Stimulated activated CD8-positive, alpha-beta memory T cell treated with anti-CD3 and anti-CD28 coated beads, Interleukin-7, amount 100 ng/mL, for 48 hours (primary cell): ENCODE measurements around the gene MTA3.

Experiments used
- DNase-seq, 2 donors: peaks; one replicate each; pipeline ENCODE4 v3.0.0-alpha.2; 2020; ENCODE audit warnings: low read depth in 1 of 2; ENCODE audit errors: extremely low read depth in 1 of 2

The MTA3 gene

DNA sequence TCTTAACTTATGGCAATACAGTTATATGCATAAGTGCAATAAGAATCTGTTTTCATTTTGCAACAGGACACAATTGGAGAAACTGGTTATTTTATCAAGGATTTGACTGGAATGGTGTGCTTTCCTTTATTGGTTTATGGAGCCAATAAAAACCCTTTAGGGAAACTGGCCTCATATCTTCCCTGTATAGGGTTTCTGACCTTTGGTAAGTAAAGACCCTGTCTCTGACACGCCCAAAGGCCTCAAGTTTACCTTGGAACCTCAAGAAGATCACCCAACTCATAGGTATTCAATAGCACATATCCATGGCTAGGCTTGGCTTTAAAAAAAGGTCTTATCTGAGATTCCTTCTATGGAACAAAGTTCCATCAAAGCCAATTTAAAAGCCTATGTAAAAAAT, 212.7 kb downstream of the MTA3 start:
- no peak for DNase-seq

DNA sequence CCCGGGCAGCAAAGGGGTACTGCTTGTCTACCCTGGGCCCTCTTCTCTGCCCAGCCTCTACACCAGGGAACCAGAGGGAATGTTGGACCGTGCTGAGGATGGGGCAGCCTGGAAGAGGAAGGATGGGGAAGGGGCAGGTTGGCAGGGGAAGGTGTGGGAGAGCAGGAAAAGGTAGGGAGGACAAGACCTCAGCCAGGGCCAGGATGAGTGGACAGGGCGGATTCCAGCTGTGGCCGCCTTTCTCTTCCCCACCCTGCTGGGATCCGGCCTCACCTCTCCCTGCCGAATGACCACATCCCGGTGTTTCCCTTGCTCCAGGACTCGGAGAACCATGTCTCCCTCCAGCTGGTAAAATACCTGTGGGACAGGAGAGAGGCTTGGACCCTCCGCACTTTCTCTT, 215.1 kb downstream of the MTA3 start:
- no peak for DNase-seq

DNA sequence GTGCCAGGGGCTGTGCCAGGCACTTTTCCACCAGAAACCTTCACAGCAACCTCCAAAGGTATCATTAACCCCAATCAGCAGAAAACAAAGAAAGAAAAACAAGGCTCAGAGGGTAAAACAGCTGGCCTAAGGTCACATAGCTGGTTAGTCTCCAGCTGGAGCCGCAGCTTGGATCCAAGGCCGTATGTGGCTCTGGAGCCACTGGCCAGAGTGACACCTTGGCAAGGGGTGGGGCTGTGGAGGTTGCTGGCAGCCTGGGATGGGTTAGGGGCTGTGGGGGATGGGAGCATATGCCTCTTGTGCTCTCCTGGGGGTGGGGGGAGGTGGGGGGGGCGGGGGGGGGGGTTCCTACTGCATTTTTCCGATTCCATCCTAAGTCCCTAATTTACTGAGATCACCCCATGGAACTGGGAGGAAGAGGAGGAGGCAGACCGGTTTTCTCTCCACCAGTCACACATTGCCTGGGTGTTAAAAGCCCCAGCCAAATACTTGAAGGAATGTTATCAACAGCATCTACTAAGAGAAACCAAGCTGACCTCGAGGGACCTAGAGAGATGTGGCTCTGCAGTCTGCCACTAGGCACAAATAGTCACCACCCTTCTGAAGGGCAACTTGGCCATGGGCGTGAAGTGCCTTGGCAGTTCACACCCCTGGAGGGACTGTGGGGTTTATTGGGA, 215.9 kb downstream of the MTA3 start:
- DNase-seq, result no peak

DNA sequence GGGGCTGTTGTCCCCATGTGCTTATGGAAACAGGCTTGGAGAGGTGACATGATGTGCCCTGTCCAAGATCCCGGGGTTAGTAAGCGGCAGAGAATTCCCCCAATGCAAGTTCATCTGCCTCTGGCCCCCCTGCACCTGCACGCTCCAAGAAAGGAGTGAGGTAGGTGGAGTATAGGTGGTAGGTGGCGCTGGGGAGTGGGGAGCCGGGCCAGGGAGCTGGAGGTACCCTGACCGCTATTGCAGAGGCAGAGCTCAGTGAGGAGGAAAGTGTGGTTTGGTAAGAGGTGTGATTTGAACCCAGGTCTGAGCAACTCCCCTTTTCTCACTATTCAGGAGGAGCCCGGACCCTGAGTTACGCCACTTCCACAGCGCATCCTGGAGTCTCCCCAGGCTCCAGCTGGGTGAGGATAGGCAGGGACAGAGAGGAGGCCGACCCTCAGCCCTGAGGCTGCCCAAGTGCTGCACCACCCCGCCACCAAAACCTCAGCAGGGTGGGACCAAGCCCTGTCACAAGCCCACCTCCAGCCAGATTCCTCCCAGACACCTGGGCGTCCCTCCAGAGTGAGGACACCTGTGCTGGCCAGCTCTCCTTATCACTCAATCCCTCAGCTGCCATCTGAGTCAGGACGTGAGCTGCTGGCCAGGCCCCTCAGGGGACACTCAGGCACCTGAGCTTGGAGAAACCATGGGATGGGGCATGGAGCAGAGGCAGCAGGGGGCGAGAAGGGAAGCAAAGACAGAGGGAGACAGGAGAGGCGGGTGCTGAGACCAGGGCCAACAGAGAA, 218.3 kb downstream of the MTA3 start:
- DNase-seq, result no peak

DNA sequence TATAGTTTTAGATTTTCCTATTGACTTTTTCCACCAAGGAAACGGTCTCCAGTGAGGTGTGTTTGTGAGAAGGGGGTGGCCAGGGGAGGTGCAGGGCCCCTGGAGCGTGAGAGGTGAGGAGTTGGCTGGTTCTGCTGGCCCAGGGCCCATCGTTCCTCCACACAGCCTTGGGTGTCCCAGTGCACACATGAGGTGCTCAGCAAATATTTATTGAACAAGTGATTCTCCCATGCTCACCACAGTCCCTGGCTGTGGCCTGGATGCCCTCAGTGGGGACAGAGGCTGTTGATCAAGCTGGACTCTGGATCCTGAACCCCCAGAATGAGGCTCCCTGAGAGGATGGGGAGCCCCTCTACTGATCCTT, 219.0 kb downstream of the MTA3 start:
- no peak for DNase-seq

DNA sequence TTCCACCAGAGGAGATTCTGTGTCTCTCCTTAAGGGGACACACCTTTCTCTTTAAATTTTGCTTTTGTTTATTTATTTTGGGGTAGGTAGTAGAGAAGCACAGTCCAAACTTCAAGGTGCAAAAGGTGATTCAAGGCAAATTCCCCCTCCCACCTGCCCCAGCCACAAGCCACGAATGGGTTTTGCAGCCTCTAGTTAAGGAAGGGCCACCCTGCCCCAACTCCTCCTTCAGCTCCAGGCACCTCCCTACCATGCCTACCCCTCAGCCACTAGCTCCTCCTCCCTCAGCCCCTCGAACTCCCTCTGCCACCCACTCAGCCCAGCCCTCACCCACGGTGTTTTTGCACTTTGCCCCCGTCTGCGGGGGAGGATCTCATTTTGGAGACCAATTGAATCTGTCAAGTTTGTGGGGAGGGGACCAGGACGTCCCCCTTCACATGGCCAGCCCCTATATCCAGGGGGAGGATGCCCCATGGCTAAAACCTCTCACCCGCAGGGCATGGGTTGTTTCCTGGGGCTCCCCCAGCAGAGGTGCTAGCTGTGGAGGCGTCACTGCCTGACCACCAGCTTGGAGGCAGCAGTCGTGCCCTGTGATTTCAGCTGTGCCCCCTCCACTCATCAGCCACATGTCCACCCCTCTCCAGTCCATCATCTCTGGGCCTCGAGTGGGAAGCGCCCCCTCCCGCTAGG, 219.5 kb downstream of the MTA3 start:
- DNase-seq, result no peak

DNA sequence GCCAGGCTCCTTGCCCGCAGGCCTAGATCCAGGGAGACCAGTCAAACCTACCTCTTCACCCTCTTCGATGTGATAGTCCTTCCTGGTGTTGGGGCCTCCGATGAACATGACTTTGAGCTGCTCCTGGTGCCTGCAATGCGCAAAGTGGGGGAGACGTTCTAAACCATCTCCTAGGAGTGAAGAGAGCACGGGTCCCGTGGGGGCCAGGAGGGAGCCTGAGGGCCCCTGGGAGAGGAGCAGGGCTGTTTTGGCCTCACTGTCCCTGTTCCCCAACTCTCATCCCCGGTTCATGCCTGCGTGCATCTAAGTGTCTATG, 220.0 kb downstream of the MTA3 start:
- no peak for DNase-seq

DNA sequence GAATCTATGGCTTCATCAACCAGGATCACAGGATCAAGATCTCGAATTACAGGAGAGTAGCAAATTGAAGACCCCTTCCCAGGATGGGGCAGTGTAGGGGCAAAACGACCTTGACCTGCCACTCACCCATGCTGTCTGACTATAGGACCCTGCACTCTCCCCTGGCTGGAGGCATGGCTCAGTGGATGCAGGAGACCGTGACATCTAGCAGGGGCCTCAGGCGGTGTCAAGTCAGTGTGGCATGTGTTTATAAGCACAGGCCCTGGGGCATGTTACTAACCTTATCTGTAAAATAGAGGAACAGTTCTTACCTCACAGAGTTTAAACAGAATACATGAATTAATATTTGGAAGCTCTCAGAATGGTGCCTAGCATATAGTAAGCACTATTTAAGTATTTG, 220.4 kb downstream of the MTA3 start:
- DNase-seq, result no peak

DNA sequence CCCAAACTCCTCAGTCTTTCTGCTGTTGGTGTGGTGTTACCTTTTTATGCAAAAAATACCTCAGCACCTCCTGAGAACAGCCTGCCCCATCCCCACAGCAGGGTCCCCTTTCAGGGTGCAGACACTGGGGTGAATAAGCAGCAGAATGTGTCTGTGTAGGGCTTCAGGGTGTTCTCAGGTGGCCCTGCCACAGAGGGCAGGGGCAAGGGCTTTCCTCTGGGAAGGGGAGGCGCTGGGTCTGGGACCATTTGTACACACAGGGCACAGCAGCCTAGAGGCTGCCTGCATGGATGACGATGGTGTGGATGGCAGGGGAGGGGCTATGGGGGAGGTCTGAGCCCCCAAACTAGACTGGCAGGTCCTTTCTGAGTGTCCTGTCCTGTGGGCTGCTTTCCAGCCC, 221.3 kb downstream of the MTA3 start:
- no peak for DNase-seq

DNA sequence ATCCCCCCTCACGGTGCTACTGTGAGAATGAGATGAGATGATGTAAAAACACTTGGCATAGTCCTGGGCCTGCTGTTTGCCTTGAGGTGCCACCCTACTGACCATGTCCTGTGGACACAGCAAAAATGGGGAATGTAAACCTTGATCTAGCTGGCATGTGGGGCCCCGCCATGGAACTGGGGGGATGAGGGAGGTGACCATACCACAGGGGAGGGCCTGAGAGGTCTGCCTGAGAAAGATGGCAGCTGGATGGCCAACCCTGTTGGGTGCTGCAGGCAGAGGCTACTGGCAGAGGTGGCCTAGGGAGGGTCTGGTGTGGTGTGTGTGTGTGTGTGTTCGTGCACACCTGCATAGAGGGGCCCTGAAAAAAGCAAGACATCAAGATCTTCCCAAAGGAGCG, 223.2 kb downstream of the MTA3 start:
- DNase-seq, result no peak

DNA sequence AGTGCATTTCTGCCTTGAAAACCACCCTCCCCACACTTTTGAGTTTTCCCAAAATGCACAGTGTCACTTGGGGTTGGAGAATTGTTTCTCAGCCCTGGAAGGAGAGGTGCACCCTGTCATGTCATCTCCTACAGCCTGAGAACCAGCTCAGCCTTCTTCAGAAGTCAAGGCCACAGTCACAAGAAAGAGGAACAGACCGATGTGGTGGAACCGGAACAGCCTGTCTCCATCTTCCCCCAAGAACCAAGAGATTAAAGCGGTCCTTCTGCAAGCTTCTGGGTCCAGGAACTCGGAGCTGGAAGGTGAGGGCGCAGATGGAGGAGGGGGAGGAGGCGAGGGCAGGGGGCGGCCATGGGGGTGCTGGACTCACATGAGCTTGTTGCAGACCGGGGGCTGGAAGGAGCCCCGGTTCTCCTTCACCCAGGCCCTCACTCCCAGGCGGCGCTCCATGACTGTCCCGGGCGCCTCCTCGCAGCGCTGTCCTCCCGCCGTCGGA, 223.7 kb downstream of the MTA3 start:
- DNase-seq, result no peak

DNA sequence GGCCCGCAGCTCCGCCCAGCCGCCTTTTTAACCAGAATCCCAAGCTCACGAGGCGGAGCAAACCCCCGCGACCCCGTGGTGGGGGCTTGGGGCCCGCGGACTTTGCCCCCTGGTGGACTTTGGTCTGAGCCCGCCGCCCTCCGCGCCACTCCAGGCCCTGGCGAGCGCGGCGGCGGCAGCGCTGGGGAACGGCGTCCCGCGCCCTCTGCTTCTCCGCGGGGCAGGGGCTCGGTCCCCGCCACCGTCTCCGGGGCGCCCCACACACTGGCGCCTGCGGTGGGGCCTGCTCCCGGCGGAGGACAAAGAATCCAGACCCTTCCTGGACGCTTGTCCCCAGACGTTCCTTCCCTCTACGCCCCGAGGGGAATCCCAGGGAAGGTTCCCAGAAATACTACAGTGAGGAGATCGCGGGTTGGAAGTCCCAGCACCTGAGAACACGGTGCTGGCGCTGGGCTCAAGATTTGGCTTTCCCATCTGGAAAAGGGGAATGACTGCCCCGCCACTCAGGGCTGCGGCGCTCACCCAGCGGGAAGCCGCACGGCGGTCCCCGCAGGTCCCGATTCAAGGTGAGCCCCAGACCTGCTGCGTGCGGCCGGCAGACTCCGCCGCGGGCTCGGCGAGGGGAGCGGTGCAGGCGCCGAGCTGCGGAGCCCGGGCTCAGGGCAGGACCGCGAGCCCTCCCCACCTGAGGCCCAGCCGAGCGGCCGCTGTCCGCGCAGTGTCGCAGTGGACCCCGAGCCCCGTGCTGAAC, 224.3 kb downstream of the MTA3 start, which contains the start of gene HAAO:
TSS of gene HAAO (minus strand) at position 1 of the 751 bp plus-strand sequence. CDS start 47 bp downstream, outside the sequence.
- DNase-seq, result no peak

DNA sequence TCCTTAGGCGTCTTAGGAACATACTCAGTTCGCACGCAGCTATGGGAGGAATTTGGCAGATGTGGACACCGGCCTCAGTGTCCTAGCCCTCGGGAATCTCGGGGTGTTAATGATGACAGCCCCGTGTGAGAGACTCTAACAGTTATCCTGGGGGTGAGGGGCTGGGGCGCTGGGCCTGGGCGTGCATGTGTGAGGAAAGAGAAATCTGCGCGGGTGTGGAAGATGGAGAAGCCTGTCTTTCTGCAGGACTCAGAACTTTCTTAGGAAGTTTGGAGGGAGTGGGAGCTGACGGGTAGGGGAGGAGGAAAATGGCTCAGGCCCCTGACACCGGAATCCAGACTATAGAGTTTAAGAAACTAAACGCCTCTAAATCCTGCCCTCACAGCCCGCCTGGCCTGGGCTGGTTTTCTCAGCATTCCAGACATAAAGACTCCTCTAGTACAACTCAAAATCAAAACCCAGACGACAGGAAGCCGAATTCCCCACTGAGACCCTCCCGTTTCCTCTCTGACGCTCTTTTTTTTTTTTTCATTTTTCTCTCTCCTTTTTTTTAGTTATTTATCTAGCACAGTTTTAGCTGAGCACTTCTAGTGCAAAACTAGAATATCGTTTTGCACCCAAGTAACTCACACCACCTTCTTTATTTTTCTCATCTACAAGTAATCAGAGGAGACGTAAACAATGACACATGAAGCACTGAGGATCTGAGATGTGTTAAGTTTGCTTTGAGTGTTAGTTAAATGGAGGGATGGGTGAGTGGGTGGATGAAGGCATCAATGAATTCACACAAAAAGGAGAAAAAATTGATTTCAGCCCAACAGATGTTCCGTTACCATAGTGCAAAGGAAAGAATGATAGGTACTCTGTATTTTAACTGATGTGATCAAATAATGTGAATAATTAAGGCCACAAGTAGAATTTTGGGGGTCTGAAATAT, 225.2 kb downstream of the MTA3 start:
- DNase-seq, result no peak

DNA sequence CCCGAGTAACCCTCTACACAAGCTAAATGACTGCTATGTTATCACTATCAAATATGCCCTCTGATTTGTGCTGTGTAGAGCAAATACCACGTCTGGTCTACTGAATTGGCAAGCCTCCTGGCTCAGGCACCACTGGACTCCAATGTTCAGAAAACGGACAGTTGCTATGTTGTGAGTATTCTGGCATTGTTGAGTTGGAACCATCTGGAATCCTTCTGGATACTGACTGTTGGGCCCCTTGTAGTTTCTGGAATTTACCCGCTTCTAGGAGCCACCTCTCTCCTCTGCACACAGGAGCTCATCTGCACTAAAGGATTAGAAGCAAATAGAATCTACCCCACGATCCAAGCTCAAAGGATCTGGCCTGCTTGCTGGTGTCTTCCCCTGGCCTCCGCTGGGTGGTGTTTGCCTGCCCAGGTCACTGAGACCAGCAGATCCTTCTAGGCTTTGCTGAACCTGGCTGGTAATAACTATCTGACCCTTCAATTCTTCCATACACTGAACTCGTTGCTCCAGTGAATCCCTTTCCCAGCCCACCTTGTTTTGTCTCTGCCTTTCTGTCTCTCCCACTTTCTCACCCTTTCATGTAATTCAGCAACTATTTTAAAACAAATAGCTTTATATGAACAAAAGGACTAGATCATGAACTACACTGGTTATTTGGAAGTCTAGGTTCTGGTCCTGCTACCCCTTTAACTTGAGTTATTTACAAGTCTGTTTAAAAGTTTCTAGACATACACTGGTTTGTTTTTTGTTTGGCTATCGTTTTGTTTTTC, 226.0 kb downstream of the MTA3 start:
- DNase-seq, result no peak

DNA sequence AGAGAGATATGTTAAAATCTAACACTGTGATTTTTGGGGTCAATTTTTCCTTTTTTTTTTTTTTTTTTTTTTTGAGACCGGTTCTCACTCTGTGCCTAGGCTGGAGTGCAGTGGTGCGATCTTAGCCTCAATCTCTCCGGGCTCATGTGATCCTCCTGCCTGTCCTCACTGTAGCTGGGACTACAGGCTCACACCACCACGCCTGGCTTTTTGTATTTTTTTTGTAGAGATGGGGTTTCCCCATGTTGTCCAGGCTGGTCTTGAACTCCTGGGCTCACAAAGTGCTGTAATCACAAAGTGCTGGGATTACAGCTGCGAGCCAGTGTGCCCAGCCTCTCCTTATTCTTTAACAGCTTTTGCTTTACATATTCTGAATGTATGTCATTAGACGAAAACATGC, 226.8 kb downstream of the MTA3 start:
- no peak for DNase-seq

DNA sequence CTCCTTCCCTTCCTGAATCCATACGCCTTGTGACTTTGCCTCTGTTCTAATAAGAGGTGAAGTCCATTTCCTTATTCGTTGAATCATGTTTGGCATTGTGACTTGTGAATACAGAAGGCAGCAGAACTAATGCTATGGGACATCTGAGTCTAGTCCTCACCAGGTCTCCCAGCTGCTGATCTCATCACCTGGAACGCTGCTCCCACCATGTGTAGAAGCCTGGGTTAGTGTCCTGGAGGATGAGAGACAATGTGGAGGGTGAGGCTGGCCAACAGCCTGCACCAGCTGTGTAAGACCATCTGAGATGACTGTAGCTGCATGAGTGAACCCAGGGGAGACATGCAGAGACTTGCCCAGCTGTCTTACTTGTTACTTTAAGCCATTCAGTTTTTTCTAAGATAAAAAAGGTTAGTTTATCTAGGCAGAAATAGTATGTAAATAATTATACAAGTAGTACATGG, 227.4 kb downstream of the MTA3 start:
- no peak for DNase-seq

DNA sequence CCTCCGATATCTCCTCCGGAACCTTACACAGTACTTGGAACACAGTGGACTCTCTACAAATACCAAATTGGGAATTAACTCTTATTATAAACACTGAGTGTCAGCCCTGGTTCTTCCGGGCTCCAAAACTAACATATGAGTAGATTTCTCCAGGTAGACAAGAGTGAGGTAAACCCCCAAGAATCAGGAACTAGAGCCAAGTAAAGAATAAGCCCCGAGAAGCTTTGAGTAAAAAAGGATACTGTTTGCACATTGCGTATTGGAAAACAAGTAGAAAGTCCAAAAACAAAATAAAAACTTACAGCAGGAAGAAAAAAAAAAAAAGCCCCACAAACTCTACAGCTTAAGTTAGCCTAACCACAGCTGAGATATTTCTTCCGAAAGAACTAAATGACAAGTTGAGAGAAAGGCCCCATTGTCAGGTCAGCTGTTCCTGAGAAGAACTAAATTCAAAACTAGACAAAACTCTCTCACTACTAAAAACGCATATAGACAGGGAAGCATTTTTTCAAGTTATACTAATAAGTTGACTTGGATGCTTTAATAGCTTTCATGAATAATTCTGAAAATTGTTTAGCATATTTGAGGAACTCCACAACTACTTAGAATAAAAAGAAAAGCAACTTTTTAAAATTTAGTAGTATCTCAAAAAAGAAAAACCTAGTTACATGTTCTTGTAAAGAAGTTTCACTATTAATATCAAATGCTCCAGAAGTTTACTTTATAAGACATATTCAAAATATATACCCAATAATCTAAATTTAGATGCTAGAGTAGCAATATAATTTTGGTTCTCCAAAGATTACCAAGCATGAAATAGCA, 228.2 kb downstream of the MTA3 start:
- DNase-seq, result no peak

DNA sequence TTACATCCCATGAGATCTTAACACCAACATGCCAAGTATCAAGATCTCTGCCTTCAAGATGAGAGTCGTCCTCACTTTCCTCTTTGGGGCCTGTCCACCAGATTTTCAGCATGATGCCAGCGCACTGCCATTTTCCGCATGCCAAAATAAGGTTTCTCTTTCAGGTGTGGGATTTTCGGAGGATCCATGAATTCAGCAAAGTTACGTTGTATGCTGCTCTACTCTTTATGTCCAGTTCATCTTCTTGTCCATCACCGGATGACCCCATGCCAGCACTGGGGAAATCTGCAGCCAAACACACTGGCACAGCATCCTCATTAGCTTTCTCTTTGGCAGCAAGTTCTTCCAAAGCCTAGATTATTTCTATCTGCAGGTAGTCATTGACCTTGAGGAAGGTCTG, 228.8 kb downstream of the MTA3 start:
- no peak for DNase-seq
